Naive thymus-derived CD8-positive, alpha-beta T cell (primary cell): ENCODE data around the gene DCXR. TPM values are rescaled to one million over a fixed set of nuclear protein-coding genes. Genes with fewer than 3 reads are reported as not detected.

Experiments
- ATAC-seq, 2 donors: fragments of 150-1000 bp; cut with Tn5 transposase in 1 of 2; sonication (Bioruptor Pico), chemical (Tn5 transposase) in 1 of 2; 1 replicate in 1 of 2; 2 replicates in 1 of 2; pipeline ENCODE4 v1.10.0; 2021; ENCODE audit warnings: mild to moderate bottlenecking in 2 of 2, moderate library complexity in 2 of 2
- POLR2A ChIA-PET: fragments of 350-600 bp; sonication (Branson Sonifier 250); formaldehyde crosslinking; loops from one replicate; lab custom pipeline; 2021; ENCODE audit warnings: antibody characterized with exemption; lab: Charles Lee
- DNase-seq, 10 donors: peaks; one replicate each; pipeline versions ENCODE4 v3.0.0 to v3.0.0-alpha.2; 2020 to 2022
- H3K27ac Mint-ChIP-seq, 10 donors: one replicate each; pipeline ENCODE4 v1.8.0; 2020 to 2022; ENCODE audit warnings: mild to moderate bottlenecking in 10 of 10, mixed read lengths in 10 of 10, moderate library complexity in 4 of 10, inconsistent platforms in 1 of 10
- H3K27me3 Mint-ChIP-seq, 5 donors: one replicate each; pipeline ENCODE4 v1.8.0; 2021 to 2022; ENCODE audit warnings: mixed read lengths in 5 of 5
- H3K36me3 Mint-ChIP-seq, 3 donors: one replicate each; pipeline ENCODE4 v1.8.0; 2020 to 2022; ENCODE audit warnings: mixed read lengths in 3 of 3, mild to moderate bottlenecking in 2 of 3, inconsistent platforms in 1 of 3
- H3K4me1 Mint-ChIP-seq, 4 donors: one replicate each; pipeline ENCODE4 v1.8.0; 2021 to 2022; ENCODE audit warnings: mixed read lengths in 4 of 4
- H3K4me3 Mint-ChIP-seq, 10 donors: one replicate each; pipeline ENCODE4 v1.8.0; 2020 to 2022; ENCODE audit warnings: mild to moderate bottlenecking in 10 of 10, mixed read lengths in 10 of 10, moderate library complexity in 6 of 10, inconsistent platforms in 1 of 10
- H3K9me3 Mint-ChIP-seq, 9 donors: one replicate each; pipeline ENCODE4 v1.8.0; 2020 to 2022; ENCODE audit warnings: mixed read lengths in 9 of 9, mild to moderate bottlenecking in 3 of 9, inconsistent platforms in 1 of 9, moderate library complexity in 1 of 9
- polyA plus RNA-seq, 3 donors: library from polyadenylated mRNA; unstranded; fragments of 300-500 nt; fragmentation: Illumina TruSeq; gene quantifications; one replicate each; pipeline ENCODE4 v1.2.3, GENCODE V29; 2021
- total RNA-seq, 8 experiments: library from RNA in 2 of 8; stranded (reverse) in 2 of 8; gene quantifications; one replicate each; pipeline ENCODE4 v1.2.3 and lab custom pipeline; 2021 to 2026

Gene DCXR
- total and polyA plus RNA-seq, 5 experiments from 2014 or later = 72.5 to 185 (median 113) TPM

DNA sequence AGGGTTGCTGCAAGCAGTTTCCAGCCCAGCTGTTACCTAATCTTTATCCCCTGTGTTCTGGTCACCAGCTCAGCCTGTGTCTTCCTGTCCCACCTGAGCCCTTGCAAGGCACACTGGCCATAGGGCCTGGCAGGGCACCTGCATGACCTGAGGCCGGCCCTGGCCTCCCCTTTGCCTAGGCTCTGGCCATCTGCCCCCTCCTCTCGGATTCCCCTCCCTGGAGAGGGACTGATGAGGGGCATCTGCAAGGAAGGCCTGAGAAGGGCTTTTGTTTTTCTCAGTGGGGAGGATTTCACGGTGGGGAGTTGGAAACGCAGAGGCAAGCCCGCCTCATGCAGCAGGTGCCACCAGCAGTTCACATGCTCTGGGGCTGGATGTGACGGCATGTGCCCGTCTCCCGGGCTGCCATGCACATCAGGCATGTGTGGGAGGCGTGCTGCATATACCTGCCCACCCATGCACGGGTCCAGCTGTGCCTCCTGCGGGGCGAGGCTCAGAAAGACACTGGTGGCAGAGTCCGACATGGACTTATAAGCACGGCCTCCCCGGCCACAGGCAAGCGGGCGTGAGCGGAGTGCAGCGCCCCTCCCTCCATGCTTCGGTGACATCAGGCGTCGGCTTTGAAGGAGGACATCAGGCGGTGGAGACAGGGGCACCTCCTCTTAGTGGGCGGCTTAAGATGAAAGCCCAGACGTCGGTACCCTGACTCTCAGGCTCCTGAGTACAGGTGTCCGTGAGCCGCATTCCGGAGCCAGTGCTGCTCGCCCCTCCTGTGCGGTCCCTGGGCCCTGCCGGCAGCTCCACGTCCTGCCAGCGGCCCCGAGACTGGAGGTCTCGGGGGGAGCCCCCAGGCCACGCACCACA lies 43.5 kb downstream of the DCXR start:
- ATAC-seq (no peak), DNase-seq (no peak)
- Mint-ChIP-seq H3K9me3 (no peaks in the 10 kb centered on the region), H3K36me3 (peaks cover 0 to 14% (median 0%) of the 10 kb centered on the region in 3 donors), H3K27ac (no peak overlapping the region), H3K4me3 (no peak overlapping the region), H3K4me1 (peaks cover 0 to 12% (median 6%) of the 10 kb centered on the region in 4 donors), H3K27me3 (no peaks in the 10 kb centered on the region)
- POLR2A ChIA-PET = no interaction called here

- peaks cover 0 to 18% (median 0%) of the 10 kb centered on the region in 3 donors for H3K36me3 Mint-ChIP-seq
- POLR2A ChIA-PET = no interaction called here
Measured at GRCh38 chr17:81992306-81993102, 45.0 kb downstream of the DCXR start.

GRCh38 chr17:81991684-81992305 lies 45.7 kb downstream of the DCXR start:
- no peak for DNase-seq
- ATAC-seq = no peak
- POLR2A ChIA-PET = no interaction called here
- no peak overlapping the region for H3K4me3 Mint-ChIP-seq
- peaks cover 0 to 14% (median 8%) of the 10 kb centered on the region in 4 donors for H3K4me1 Mint-ChIP-seq
- H3K27ac Mint-ChIP-seq = no peak overlapping the region
- H3K9me3 Mint-ChIP-seq = no peaks in the 10 kb centered on the region
- H3K27me3 Mint-ChIP-seq = no peaks in the 10 kb centered on the region
- peaks cover 0 to 18% (median 0%) of the 10 kb centered on the region in 3 donors for H3K36me3 Mint-ChIP-seq

More at GRCh38 chr17:81992306-81993102, 45.0 kb downstream of the DCXR start:
- no peaks in the 10 kb centered on the region for H3K9me3 Mint-ChIP-seq
- H3K27me3 Mint-ChIP-seq = no peaks in the 10 kb centered on the region
- no peak for DNase-seq
- peaks cover 0 to 12% (median 7%) of the 10 kb centered on the region in 4 donors for H3K4me1 Mint-ChIP-seq
- H3K4me3 Mint-ChIP-seq = no peak overlapping the region
- no peak overlapping the region for H3K27ac Mint-ChIP-seq
- ATAC-seq = no peak

GRCh38 chr17:81990836-81991683 lies 46.4 kb downstream of the DCXR start:
- POLR2A ChIA-PET = no interaction called here
- no peaks in the 10 kb centered on the region for H3K9me3 Mint-ChIP-seq
- H3K36me3 Mint-ChIP-seq = peaks cover 0 to 20% (median 0%) of the 10 kb centered on the region in 3 donors
- no peaks in the 10 kb centered on the region for H3K27me3 Mint-ChIP-seq
- peaks cover 0 to 19% (median 10%) of the 10 kb centered on the region in 4 donors for H3K4me1 Mint-ChIP-seq
- DNase-seq (no peak), ATAC-seq (no peak)
- peak overlapping the region in 1 of 10 donors; percentile 10 for H3K27ac Mint-ChIP-seq
- no peak overlapping the region for H3K4me3 Mint-ChIP-seq

GRCh38 chr17:81987161-81987770 lies 50.2 kb downstream of the DCXR start:
- ATAC-seq (no peak), DNase-seq (no peak)
- H3K27me3 Mint-ChIP-seq = no peaks in the 10 kb centered on the region
- peak overlapping the region in 1 of 10 donors; percentile 15 for H3K27ac Mint-ChIP-seq
- no peak overlapping the region for H3K4me3 Mint-ChIP-seq
- POLR2A ChIA-PET = no interaction called here
- H3K9me3 Mint-ChIP-seq = no peaks in the 10 kb centered on the region
- peaks cover 0 to 33% (median 10%) of the 10 kb centered on the region in 3 donors for H3K36me3 Mint-ChIP-seq
- peaks cover 2 to 22% (median 16%) of the 10 kb centered on the region in 4 donors for H3K4me1 Mint-ChIP-seq

- H3K27ac Mint-ChIP-seq = peak overlapping the region in 1 of 10 donors; percentile 47
Measured at GRCh38 chr17:81986606-81987005, 50.9 kb downstream of the DCXR start.

More at GRCh38 chr17:81986606-81987005, 50.9 kb downstream of the DCXR start:
- Mint-ChIP-seq H3K9me3 (no peaks in the 10 kb centered on the region), H3K4me1 (peaks cover 2 to 27% (median 16%) of the 10 kb centered on the region in 4 donors), H3K4me3 (no peak overlapping the region), H3K27me3 (no peaks in the 10 kb centered on the region), H3K36me3 (peaks cover 0 to 33% (median 11%) of the 10 kb centered on the region in 3 donors)
- ATAC-seq = no peak
- POLR2A ChIA-PET = no interaction called here
- DNase-seq = no peak

Other genes starting within 250 kb of the DCXR start
- gene GCGR, start 233.5 kb downstream of the DCXR start, total RNA-seq = not detected
- not detected for gene GCGR, start 233.5 kb downstream of the DCXR start, polyA plus RNA-seq
- gene MCRIP1, start 204.4 kb downstream of the DCXR start, total RNA-seq = 10 to 100 TPM; 58.4 to 59.0 TPM
- gene MCRIP1, start 204.4 kb downstream of the DCXR start, polyA plus RNA-seq = 10 to 100 TPM; 49.5 to 61.8 (median 55.0) TPM
- not detected for gene PPP1R27, start 202.6 kb downstream of the DCXR start, total RNA-seq
- gene PPP1R27, start 202.6 kb downstream of the DCXR start, polyA plus RNA-seq = under 1 TPM in 1 of 3 donors, not detected in 2; 0.11 TPM
- gene P4HB, start 177.2 kb downstream of the DCXR start, total RNA-seq = 100 to 1,000 TPM; 181 to 190 TPM
- gene P4HB, start 177.2 kb downstream of the DCXR start, polyA plus RNA-seq = 100 to 1,000 TPM; 166 to 191 (median 191) TPM
- 100 to 1,000 TPM; 317 to 343 TPM for gene ARHGDIA, start 166.4 kb downstream of the DCXR start, total RNA-seq
- gene ARHGDIA, start 166.4 kb downstream of the DCXR start, polyA plus RNA-seq = 100 to 1,000 TPM in 1 of 3 donors, 10 to 100 TPM in 2; 55.1 to 102 (median 87.2) TPM
- gene ALYREF, start 146.1 kb downstream of the DCXR start, total RNA-seq = 10 to 100 TPM; 49.9 to 54.4 TPM
- gene ALYREF, start 146.1 kb downstream of the DCXR start, polyA plus RNA-seq = 10 to 100 TPM; 31.7 to 55.4 (median 50.1) TPM
- gene ANAPC11, start 146.0 kb downstream of the DCXR start, total RNA-seq = 10 to 100 TPM; 38.7 to 48.1 TPM
- gene ANAPC11, start 146.0 kb downstream of the DCXR start, polyA plus RNA-seq = 100 to 1,000 TPM; 273 to 324 (median 275) TPM
- gene NPB, start 135.5 kb downstream of the DCXR start, total RNA-seq = 1 to 10 TPM in 1 of 2 experiments, under 1 TPM in 1; 0.69 to 1.0 TPM
- gene NPB, start 135.5 kb downstream of the DCXR start, polyA plus RNA-seq = not detected
- 10 to 100 TPM; 34.9 to 38.5 TPM for gene PCYT2, start 126.3 kb downstream of the DCXR start, total RNA-seq
- 10 to 100 TPM; 22.9 to 24.0 (median 23.7) TPM for gene PCYT2, start 126.3 kb downstream of the DCXR start, polyA plus RNA-seq
- 10 to 100 TPM; 66.5 to 70.8 TPM for gene SIRT7, start 119.5 kb downstream of the DCXR start, total RNA-seq
- gene SIRT7, start 119.5 kb downstream of the DCXR start, polyA plus RNA-seq = 10 to 100 TPM; 21.3 to 30.6 (median 25.6) TPM
- 10 to 100 TPM; 17.1 to 18.0 TPM for gene MAFG, start 110.0 kb downstream of the DCXR start, total RNA-seq
- 1 to 10 TPM; 1.2 to 2.5 (median 2.2) TPM for gene MAFG, start 110.0 kb downstream of the DCXR start, polyA plus RNA-seq
- gene PYCR1, start 100.4 kb downstream of the DCXR start, total RNA-seq = 1 to 10 TPM; 5.7 to 9.1 TPM
- gene PYCR1, start 100.4 kb downstream of the DCXR start, polyA plus RNA-seq = 1 to 10 TPM; 2.9 to 4.8 (median 3.0) TPM
- not detected for gene MYADML2, start 90.5 kb downstream of the DCXR start, total RNA-seq
- not detected for gene MYADML2, start 90.5 kb downstream of the DCXR start, polyA plus RNA-seq
- gene NOTUM, start 76.5 kb downstream of the DCXR start, total RNA-seq = not detected
- gene NOTUM, start 76.5 kb downstream of the DCXR start, polyA plus RNA-seq = not detected
- gene ASPSCR1, start 60.1 kb downstream of the DCXR start, total RNA-seq = 10 to 100 TPM; 43.0 to 47.7 TPM
- gene ASPSCR1, start 60.1 kb downstream of the DCXR start, polyA plus RNA-seq = 10 to 100 TPM; 28.1 to 33.4 (median 29.1) TPM
- gene CENPX, start 14.8 kb downstream of the DCXR start, total RNA-seq = 10 to 100 TPM; 33.6 to 37.6 TPM
- 10 to 100 TPM; 42.7 to 63.0 (median 50.7) TPM for gene CENPX, start 14.8 kb downstream of the DCXR start, polyA plus RNA-seq
- gene LRRC45, start 14.4 kb downstream of the DCXR start, total RNA-seq = 10 to 100 TPM; 11.4 to 12.5 TPM
- gene LRRC45, start 14.4 kb downstream of the DCXR start, polyA plus RNA-seq = 1 to 10 TPM; 2.7 to 6.0 (median 4.2) TPM
- gene RAC3, start 6.0 kb downstream of the DCXR start, total RNA-seq = 1 to 10 TPM; 1.4 to 1.5 TPM
- gene RAC3, start 6.0 kb downstream of the DCXR start, polyA plus RNA-seq = not detected
- gene RFNG, start 14.1 kb upstream of the DCXR start, total RNA-seq = 10 to 100 TPM; 38.5 to 42.1 TPM
- gene RFNG, start 14.1 kb upstream of the DCXR start, polyA plus RNA-seq = 1 to 10 TPM; 2.2 to 8.5 (median 4.8) TPM
- 10 to 100 TPM; 88.2 to 91.4 TPM for gene GPS1, start 14.2 kb upstream of the DCXR start, total RNA-seq
- gene GPS1, start 14.2 kb upstream of the DCXR start, polyA plus RNA-seq = 100 to 1,000 TPM; 122 to 140 (median 126) TPM
- gene DUS1L, start 28.1 kb upstream of the DCXR start, total RNA-seq = 100 to 1,000 TPM; 142 to 151 TPM
- 100 to 1,000 TPM in 1 of 3 donors, 10 to 100 TPM in 2; 68.6 to 167 (median 92.1) TPM for gene DUS1L, start 28.1 kb upstream of the DCXR start, polyA plus RNA-seq
- gene FASN, start 60.5 kb upstream of the DCXR start, total RNA-seq = 10 to 100 TPM; 28.3 to 32.3 TPM
- gene FASN, start 60.5 kb upstream of the DCXR start, polyA plus RNA-seq = 1 to 10 TPM in 1 of 3 donors, under 1 TPM in 2; 0.33 to 2.4 (median 0.80) TPM
- gene CCDC57, start 175.1 kb upstream of the DCXR start, total RNA-seq = 10 to 100 TPM; 72.9 to 80.0 TPM
- gene CCDC57, start 175.1 kb upstream of the DCXR start, polyA plus RNA-seq = 10 to 100 TPM; 39.6 to 53.5 (median 42.4) TPM
- gene SLC16A3, start 191.3 kb upstream of the DCXR start, total RNA-seq = 10 to 100 TPM; 10.1 to 11.6 TPM
- gene SLC16A3, start 191.3 kb upstream of the DCXR start, polyA plus RNA-seq = 1 to 10 TPM in 2 of 3 donors, under 1 TPM in 1; 0.91 to 1.5 (median 1.0) TPM
- gene CSNK1D, start 236.0 kb upstream of the DCXR start, total RNA-seq = 100 to 1,000 TPM; 184 to 201 TPM
- gene CSNK1D, start 236.0 kb upstream of the DCXR start, polyA plus RNA-seq = 10 to 100 TPM; 47.6 to 72.1 (median 48.6) TPM